Astrocyte of the cerebellum (primary cell): ENCODE measurements around the gene WDR62.
"Not testable (repeated sequence)": the region's sequence is repeated elsewhere in the genome, so short reads cannot be mapped to it uniquely, and the experiment has no call there.

ENCODE experiments used
- DNase-seq: peaks from one replicate; pipeline ENCODE4 v3.0.0-alpha.2; 2011; ENCODE audit warnings: low read depth
- H3K4me3 ChIP-seq: 2 replicates; pipeline ENCODE4 v1.5.1; 2011; ENCODE audit warnings: mild to moderate bottlenecking, low read depth, low read length, moderate library complexity
- CTCF ChIP-seq: IDR thresholded peaks from 2 replicates; pipeline ENCODE4 v1.5.1; 2012; ENCODE audit warnings: low read length, low read depth, moderate library complexity, mild to moderate bottlenecking; ENCODE audit errors: missing control alignments
- in situ Hi-C: cut with HindIII; loops from 2 replicates; pipeline ENCODE4 v1.10.0; 2017; ENCODE audit warnings: low sequenced_read_pairs

WDR62 gene

GRCh38 chr19:36121486-36122124 lies 66.9 kb downstream of the WDR62 start:
- H3K4me3 ChIP-seq = no peak overlapping the region
- DNase-seq = no peak
- TF ChIP-seq CTCF = no peak

GRCh38 chr19:36125557-36125956 lies 70.9 kb downstream of the WDR62 start:
- no peak for TF ChIP-seq CTCF
- H3K4me3 ChIP-seq = no peak overlapping the region
- DNase-seq = no peak
- in situ Hi-C loops = no loop called here

More at GRCh38 chr19:36121486-36122124, 66.9 kb downstream of the WDR62 start:
- in situ Hi-C loops = no loop called here

GRCh38 chr19:36128392-36128736 lies 73.7 kb downstream of the WDR62 start:
- no peak for DNase-seq
- no peak for TF ChIP-seq CTCF
- H3K4me3 ChIP-seq = peak overlapping the region; percentile 42
- in situ Hi-C loops = no loop called here

- in situ Hi-C loops, H3K4me3 ChIP-seq, DNase-seq: not testable (repeated sequence)
Measured at GRCh38 chr19:36131221-36131620, 76.5 kb downstream of the WDR62 start.

- DNase-seq, H3K4me3 ChIP-seq, in situ Hi-C loops: not testable (repeated sequence)
Measured at GRCh38 chr19:36134867-36135266, 80.2 kb downstream of the WDR62 start.

GRCh38 chr19:36136964-36137686 lies 82.4 kb downstream of the WDR62 start:
- TF ChIP-seq CTCF = no peak
- in situ Hi-C loops = no loop called here
- DNase-seq = no peak
- H3K4me3 ChIP-seq = no peak overlapping the region

GRCh38 chr19:36139120-36139472 lies 84.4 kb downstream of the WDR62 start:
- TF ChIP-seq CTCF = no peak
- peak overlapping the region; percentile 88 for H3K4me3 ChIP-seq

More at GRCh38 chr19:36139120-36139472, 84.4 kb downstream of the WDR62 start:
- in situ Hi-C loops = no loop called here
- no peak for DNase-seq
